Measurements from ENCODE around the gene SLC38A10.

SLC38A10 gene

DNA sequence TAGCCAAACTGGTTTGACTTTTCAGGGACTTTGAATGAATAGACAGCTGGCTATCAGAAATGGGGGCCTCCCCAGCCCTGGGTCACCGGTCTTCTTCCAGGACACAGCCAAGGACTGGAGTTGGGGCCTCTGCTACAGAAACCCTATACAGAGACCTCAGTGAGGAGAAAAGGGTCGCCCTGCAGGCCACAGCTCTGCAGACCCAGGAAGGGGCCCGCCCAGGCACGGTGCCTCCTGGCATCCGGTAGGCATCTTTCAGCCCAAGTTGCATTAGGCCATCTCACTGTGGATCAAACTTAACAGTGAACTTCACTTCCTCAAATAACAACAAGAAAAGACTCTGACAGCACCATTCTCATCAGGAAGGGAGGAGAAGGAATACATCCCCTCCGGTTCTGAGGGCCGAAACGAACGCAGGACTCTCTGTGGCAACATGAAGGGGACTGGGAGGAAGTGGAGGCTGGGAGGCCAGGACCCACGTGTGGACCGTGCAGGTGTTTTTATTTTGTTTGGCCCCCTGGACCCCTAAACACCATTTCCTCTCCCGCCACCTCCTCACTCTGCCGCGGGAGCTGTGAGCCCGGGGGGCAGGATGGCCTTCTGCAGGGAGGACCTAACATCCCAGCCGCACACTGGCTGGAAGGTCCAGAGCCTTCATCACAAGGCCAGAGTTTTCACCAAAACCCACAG, 7.2 kb downstream of the SLC38A10 start:
- no peak overlapping the region for H3K27ac ChIP-seq (ENCODE audit: low read depth, low read length)
- peaks cover 0 to 8% of the 10 kb centered on the region in 2 experiments for H3K4me1 ChIP-seq (ENCODE audit: control insufficient read depth in 1 of 2, insufficient read depth in 2 of 2, low read length in 2 of 2)
- no peak overlapping the region for H4K8ac ChIP-seq (ENCODE audit: low read depth, low read length)
- no peak overlapping the region for H3K4ac ChIP-seq (ENCODE audit: low read depth, low read length)
- no peak overlapping the region for H4K12ac ChIP-seq (ENCODE audit: low read depth, low read length)
- no peak overlapping the region for H4K91ac ChIP-seq (ENCODE audit: low read depth, low read length)
- H3K79me1 ChIP-seq (ENCODE audit: low read length) = no peaks in the 10 kb centered on the region
- no peak overlapping the region for H2BK12ac ChIP-seq (ENCODE audit: low read length)
- no peak overlapping the region for H3K9ac ChIP-seq (ENCODE audit: low read length)
- no peak overlapping the region for H3K14ac ChIP-seq (ENCODE audit: low read length)
- H3K18ac ChIP-seq (ENCODE audit: low read length) = no peak overlapping the region
- H3K9me3 ChIP-seq (ENCODE audit: insufficient read depth, low read depth, low read length) = peaks cover 2% of the 10 kb centered on the region
- H3K27me3 ChIP-seq (ENCODE audit: insufficient read depth, low read length) = no peaks in the 10 kb centered on the region
- H3K4me3 ChIP-seq (ENCODE audit: low read depth, low read length) = no peak overlapping the region
- H3K23ac ChIP-seq (ENCODE audit: low read length) = no peak overlapping the region
- no peak overlapping the region for H2BK5ac ChIP-seq (ENCODE audit: low read depth, low read length, poor library complexity)
- H2AFZ ChIP-seq (ENCODE audit: insufficient read depth, low read length, poor library complexity) = no peak overlapping the region
- no peak overlapping the region for H2AK5ac ChIP-seq (ENCODE audit: low read length)
- H2BK120ac ChIP-seq (ENCODE audit: insufficient read depth, low read length, poor library complexity) = no peak overlapping the region
- peaks cover 34 to 35% of the 10 kb centered on the region in 2 experiments for H3K36me3 ChIP-seq (ENCODE audit: control insufficient read depth in 1 of 2, insufficient read depth in 2 of 2, low read length in 2 of 2)
- H3K79me2 ChIP-seq (ENCODE audit: control insufficient read depth, insufficient read depth, low read length, poor library complexity) = peaks cover 8% of the 10 kb centered on the region
- H3K4me2 ChIP-seq (ENCODE audit: low read length) = no peak overlapping the region
- no peak for DNase-seq
- no CpG with 5 or more reads among the region's 16 CpGs for WGBS (ENCODE audit: extremely low coverage, insufficient coverage, insufficient read length)

DNA sequence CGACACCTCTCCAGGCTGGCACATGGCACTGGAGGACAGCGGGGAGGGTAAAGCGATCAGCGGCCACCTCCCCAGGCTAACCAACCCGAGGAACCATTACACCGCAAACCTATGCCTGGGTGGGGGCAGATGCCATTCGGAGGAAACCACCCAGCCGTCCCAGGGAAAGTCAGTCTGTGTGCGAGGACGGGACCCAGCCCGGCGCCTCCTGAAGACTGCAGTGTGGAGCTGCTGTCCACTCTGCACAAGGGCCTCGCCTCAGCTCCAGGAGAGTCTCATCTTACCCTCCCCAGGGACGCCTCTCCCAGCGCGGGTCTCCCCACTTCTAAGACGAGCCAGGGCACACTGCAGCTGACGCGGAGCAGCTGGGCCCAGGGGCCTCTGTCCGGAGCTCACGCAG, 8.0 kb downstream of the SLC38A10 start:
- no peak overlapping the region for H3K27ac ChIP-seq (ENCODE audit: low read depth, low read length)

DNA sequence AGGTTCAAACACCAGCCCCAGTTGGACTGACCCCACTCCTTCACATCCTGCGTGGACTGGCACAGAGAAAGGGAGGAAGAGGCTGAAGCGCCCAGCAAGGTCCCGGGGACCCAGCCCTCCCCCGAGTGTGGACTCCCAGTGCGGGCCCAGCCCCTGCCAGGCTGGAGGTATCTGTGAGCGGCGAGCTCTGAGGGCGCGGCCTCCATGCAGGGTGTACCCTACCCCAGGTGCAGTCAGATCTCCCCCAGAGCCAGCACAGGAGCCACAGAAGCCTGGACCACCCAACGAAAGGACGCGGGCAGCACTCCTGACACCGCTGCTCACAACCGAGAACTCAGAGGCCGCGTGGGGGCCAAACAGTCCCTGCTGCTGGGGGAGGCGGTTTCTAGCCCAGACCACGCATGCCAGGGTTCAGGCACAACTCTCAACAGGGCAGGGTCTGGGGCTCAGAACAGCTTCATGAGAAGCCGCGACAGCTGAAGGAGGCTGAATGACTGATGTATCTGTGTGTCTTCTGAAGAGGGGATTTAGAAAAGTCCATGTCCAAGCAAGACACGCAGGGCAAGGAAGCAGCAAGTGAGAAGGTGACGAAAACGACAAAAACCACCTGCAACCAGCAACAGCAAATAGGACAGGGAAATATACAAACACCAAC, 8.5 kb downstream of the SLC38A10 start:
- Histone ChIP-seq H3K27ac (ENCODE audit: low read depth, low read length) (no peak overlapping the region), H2BK5ac (ENCODE audit: low read depth, low read length, poor library complexity) (no peak overlapping the region), H3K9ac (ENCODE audit: low read length) (no peak overlapping the region), H2AK5ac (ENCODE audit: low read length) (no peak overlapping the region), H3K18ac (ENCODE audit: low read length) (no peak overlapping the region), H3K4me1 (ENCODE audit: control insufficient read depth in 1 of 2, insufficient read depth in 2 of 2, low read length in 2 of 2) (peaks cover 0 to 5% of the 10 kb centered on the region in 2 experiments), H4K91ac (ENCODE audit: low read depth, low read length) (no peak overlapping the region), H3K36me3 (ENCODE audit: control insufficient read depth in 1 of 2, insufficient read depth in 2 of 2, low read length in 2 of 2) (peaks cover 44 to 47% of the 10 kb centered on the region in 2 experiments), H3K4me3 (ENCODE audit: low read depth, low read length) (no peak overlapping the region), H3K23ac (ENCODE audit: low read length) (no peak overlapping the region), H4K12ac (ENCODE audit: low read depth, low read length) (no peak overlapping the region), H3K9me3 (ENCODE audit: insufficient read depth, low read depth, low read length) (peaks cover 2% of the 10 kb centered on the region), H3K27me3 (ENCODE audit: insufficient read depth, low read length) (no peaks in the 10 kb centered on the region), H2AFZ (ENCODE audit: insufficient read depth, low read length, poor library complexity) (no peak overlapping the region), H3K79me2 (ENCODE audit: control insufficient read depth, insufficient read depth, low read length, poor library complexity) (peaks cover 8% of the 10 kb centered on the region), H4K8ac (ENCODE audit: low read depth, low read length) (no peak overlapping the region), H3K79me1 (ENCODE audit: low read length) (no peaks in the 10 kb centered on the region), H3K14ac (ENCODE audit: low read length) (no peak overlapping the region), H3K4me2 (ENCODE audit: low read length) (no peak overlapping the region), H2BK120ac (ENCODE audit: insufficient read depth, low read length, poor library complexity) (no peak overlapping the region), H3K4ac (ENCODE audit: low read depth, low read length) (peak overlapping the region; percentile 44), H2BK12ac (ENCODE audit: low read length) (no peak overlapping the region)
- WGBS (ENCODE audit: extremely low coverage, insufficient coverage, insufficient read length) = no CpG with 5 or more reads among the region's 23 CpGs
- DNase-seq = no peak

More for the DNA sequence above, 8.0 kb downstream of the SLC38A10 start:
- no peak overlapping the region for H3K9ac ChIP-seq (ENCODE audit: low read length)
- H3K79me2 ChIP-seq (ENCODE audit: control insufficient read depth, insufficient read depth, low read length, poor library complexity) = peaks cover 8% of the 10 kb centered on the region
- H2BK12ac ChIP-seq (ENCODE audit: low read length) = no peak overlapping the region
- H3K27me3 ChIP-seq (ENCODE audit: insufficient read depth, low read length) = no peaks in the 10 kb centered on the region
- peaks cover 2% of the 10 kb centered on the region for H3K9me3 ChIP-seq (ENCODE audit: insufficient read depth, low read depth, low read length)
- DNase-seq = no peak
- WGBS (ENCODE audit: extremely low coverage, insufficient coverage, insufficient read length) = no CpG with 5 or more reads among the region's 21 CpGs
- no peak overlapping the region for H4K8ac ChIP-seq (ENCODE audit: low read depth, low read length)
- H3K36me3 ChIP-seq (ENCODE audit: control insufficient read depth in 1 of 2, insufficient read depth in 2 of 2, low read length in 2 of 2) = peaks cover 39 to 42% of the 10 kb centered on the region in 2 experiments
- H3K4me1 ChIP-seq (ENCODE audit: control insufficient read depth in 1 of 2, insufficient read depth in 2 of 2, low read length in 2 of 2) = peaks cover 0 to 5% of the 10 kb centered on the region in 2 experiments
- H2AK5ac ChIP-seq (ENCODE audit: low read length) = no peak overlapping the region
- no peak overlapping the region for H2BK5ac ChIP-seq (ENCODE audit: low read depth, low read length, poor library complexity)
- no peak overlapping the region for H2AFZ ChIP-seq (ENCODE audit: insufficient read depth, low read length, poor library complexity)
- H3K23ac ChIP-seq (ENCODE audit: low read length) = no peak overlapping the region
- H4K12ac ChIP-seq (ENCODE audit: low read depth, low read length) = no peak overlapping the region
- H3K4ac ChIP-seq (ENCODE audit: low read depth, low read length) = peak overlapping the region; percentile 39
- H3K18ac ChIP-seq (ENCODE audit: low read length) = no peak overlapping the region
- H3K4me3 ChIP-seq (ENCODE audit: low read depth, low read length) = no peak overlapping the region
- no peaks in the 10 kb centered on the region for H3K79me1 ChIP-seq (ENCODE audit: low read length)
- no peak overlapping the region for H2BK120ac ChIP-seq (ENCODE audit: insufficient read depth, low read length, poor library complexity)
- no peak overlapping the region for H3K14ac ChIP-seq (ENCODE audit: low read length)
- no peak overlapping the region for H3K4me2 ChIP-seq (ENCODE audit: low read length)
- H4K91ac ChIP-seq (ENCODE audit: low read depth, low read length) = no peak overlapping the region

DNA sequence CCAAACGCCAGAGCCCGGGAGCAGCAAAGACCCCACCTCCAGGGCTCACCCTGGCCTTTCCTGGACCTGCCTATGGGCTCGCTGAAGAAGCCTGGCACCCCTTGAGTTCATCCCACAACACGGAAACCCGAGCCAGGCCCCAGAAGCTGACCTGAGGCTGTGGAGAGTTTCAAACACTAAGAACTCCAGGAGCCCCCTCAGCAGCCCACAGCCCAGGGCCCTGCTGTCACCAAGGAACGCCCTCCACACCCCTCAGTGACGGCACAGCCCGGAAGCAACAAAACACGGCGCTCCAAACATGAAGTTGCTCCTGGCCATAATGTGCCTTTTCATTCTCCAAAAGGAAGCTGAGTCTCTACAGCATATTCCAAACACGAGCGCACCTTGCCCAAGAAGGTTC, 9.2 kb downstream of the SLC38A10 start:
- Histone ChIP-seq H3K4ac (ENCODE audit: low read depth, low read length) (no peak overlapping the region), H3K18ac (ENCODE audit: low read length) (no peak overlapping the region), H3K9me3 (ENCODE audit: insufficient read depth, low read depth, low read length) (peaks cover 2% of the 10 kb centered on the region), H3K4me1 (ENCODE audit: control insufficient read depth in 1 of 2, insufficient read depth in 2 of 2, low read length in 2 of 2) (peaks cover 0 to 2% of the 10 kb centered on the region in 2 experiments), H2BK12ac (ENCODE audit: low read length) (no peak overlapping the region), H4K12ac (ENCODE audit: low read depth, low read length) (no peak overlapping the region), H3K4me2 (ENCODE audit: low read length) (no peak overlapping the region), H2BK120ac (ENCODE audit: insufficient read depth, low read length, poor library complexity) (no peak overlapping the region), H2AFZ (ENCODE audit: insufficient read depth, low read length, poor library complexity) (no peak overlapping the region), H4K8ac (ENCODE audit: low read depth, low read length) (no peak overlapping the region), H3K14ac (ENCODE audit: low read length) (no peak overlapping the region), H3K79me2 (ENCODE audit: control insufficient read depth, insufficient read depth, low read length, poor library complexity) (peaks cover 7% of the 10 kb centered on the region), H2BK5ac (ENCODE audit: low read depth, low read length, poor library complexity) (no peak overlapping the region), H4K91ac (ENCODE audit: low read depth, low read length) (no peak overlapping the region), H3K27me3 (ENCODE audit: insufficient read depth, low read length) (no peaks in the 10 kb centered on the region), H3K9ac (ENCODE audit: low read length) (no peak overlapping the region), H3K36me3 (ENCODE audit: control insufficient read depth in 1 of 2, insufficient read depth in 2 of 2, low read length in 2 of 2) (peaks cover 48 to 50% of the 10 kb centered on the region in 2 experiments), H3K79me1 (ENCODE audit: low read length) (no peaks in the 10 kb centered on the region), H2AK5ac (ENCODE audit: low read length) (no peak overlapping the region), H3K23ac (ENCODE audit: low read length) (no peak overlapping the region), H3K4me3 (ENCODE audit: low read depth, low read length) (no peak overlapping the region), H3K27ac (ENCODE audit: low read depth, low read length) (no peak overlapping the region)
- no CpG with 5 or more reads among the region's 12 CpGs for WGBS (ENCODE audit: extremely low coverage, insufficient coverage, insufficient read length)
- DNase-seq = no peak
